IPS-15b (cell line): Measurements from ENCODE around the gene PPP1R3F.

Experiments used
- H3K27me3 ChIP-seq: one replicate; pipeline ENCODE4 v1.6.1; 2013; ENCODE audit warnings: low read length; ENCODE audit not compliant: control insufficient read depth, insufficient read depth
- H3K36me3 ChIP-seq: one replicate; pipeline ENCODE4 v1.6.1; 2013; ENCODE audit warnings: low read length; ENCODE audit not compliant: control insufficient read depth, insufficient read depth
- H3K4me1 ChIP-seq: one replicate; pipeline ENCODE4 v1.6.1; 2013; ENCODE audit warnings: mild to moderate bottlenecking, low read length; ENCODE audit not compliant: control insufficient read depth, insufficient read depth
- H3K4me3 ChIP-seq: one replicate; pipeline ENCODE4 v1.5.1; 2013; ENCODE audit warnings: low read depth, low read length
- H3K9ac ChIP-seq: one replicate; pipeline ENCODE4 v1.6.1; 2013; ENCODE audit warnings: low read depth, mild to moderate bottlenecking, low read length
- H3K9me3 ChIP-seq: one replicate; pipeline ENCODE4 v1.6.1; 2013; ENCODE audit warnings: mild to moderate bottlenecking, low read length; ENCODE audit not compliant: control insufficient read depth, insufficient read depth

Gene PPP1R3F

GRCh38 chrX:49233887-49234555, 35.6 kb upstream of the PPP1R3F start:
- Histone ChIP-seq H3K36me3 (no peaks in the 10 kb centered on the region), H3K27me3 (no peaks in the 10 kb centered on the region), H3K9me3 (no peaks in the 10 kb centered on the region), H3K9ac (no peak overlapping the region), H3K4me3 (no peak overlapping the region), H3K4me1 (no peaks in the 10 kb centered on the region)

- Histone ChIP-seq H3K9ac (no peak overlapping the region), H3K4me3 (no peak overlapping the region), H3K4me1 (no peaks in the 10 kb centered on the region), H3K27me3 (no peaks in the 10 kb centered on the region), H3K36me3 (no peaks in the 10 kb centered on the region), H3K9me3 (no peaks in the 10 kb centered on the region)
These were observed 32.5 kb upstream of the PPP1R3F start for GRCh38 chrX:49237060-49237459.

GRCh38 chrX:49238735-49239134, 30.9 kb upstream of the PPP1R3F start:
- Histone ChIP-seq H3K9me3 (no peaks in the 10 kb centered on the region), H3K4me1 (no peaks in the 10 kb centered on the region), H3K27me3 (no peaks in the 10 kb centered on the region), H3K9ac (no peak overlapping the region), H3K4me3 (no peak overlapping the region), H3K36me3 (peaks cover 3% of the 10 kb centered on the region)

- H3K9ac ChIP-seq = no peak overlapping the region
- no peak overlapping the region for H3K4me3 ChIP-seq
- H3K36me3 ChIP-seq = peaks cover 12% of the 10 kb centered on the region
- no peaks in the 10 kb centered on the region for H3K9me3 ChIP-seq
- no peaks in the 10 kb centered on the region for H3K27me3 ChIP-seq
- no peaks in the 10 kb centered on the region for H3K4me1 ChIP-seq
These were observed 27.0 kb upstream of the PPP1R3F start for GRCh38 chrX:49242545-49243066.

GRCh38 chrX:49243166-49243565, 26.4 kb upstream of the PPP1R3F start:
- no peaks in the 10 kb centered on the region for H3K9me3 ChIP-seq
- H3K4me3 ChIP-seq = no peak overlapping the region
- peaks cover 13% of the 10 kb centered on the region for H3K36me3 ChIP-seq
- H3K27me3 ChIP-seq = no peaks in the 10 kb centered on the region
- no peak overlapping the region for H3K9ac ChIP-seq
- H3K4me1 ChIP-seq = no peaks in the 10 kb centered on the region

- Histone ChIP-seq H3K4me3 (no peak overlapping the region), H3K9me3 (no peaks in the 10 kb centered on the region), H3K9ac (no peak overlapping the region), H3K4me1 (no peaks in the 10 kb centered on the region), H3K36me3 (peaks cover 13% of the 10 kb centered on the region), H3K27me3 (no peaks in the 10 kb centered on the region)
These were observed 25.4 kb upstream of the PPP1R3F start for GRCh38 chrX:49244207-49244606.

- H3K4me3 ChIP-seq = no peak overlapping the region
- no peaks in the 10 kb centered on the region for H3K4me1 ChIP-seq
- peaks cover 13% of the 10 kb centered on the region for H3K36me3 ChIP-seq
- no peaks in the 10 kb centered on the region for H3K9me3 ChIP-seq
- H3K27me3 ChIP-seq = no peaks in the 10 kb centered on the region
- no peak overlapping the region for H3K9ac ChIP-seq
These were observed 23.1 kb upstream of the PPP1R3F start for GRCh38 chrX:49246541-49246940.

GRCh38 chrX:49247346-49247745, 22.2 kb upstream of the PPP1R3F start:
- Histone ChIP-seq H3K27me3 (no peaks in the 10 kb centered on the region), H3K9ac (no peak overlapping the region), H3K4me1 (no peaks in the 10 kb centered on the region), H3K4me3 (no peak overlapping the region), H3K36me3 (peaks cover 13% of the 10 kb centered on the region), H3K9me3 (no peaks in the 10 kb centered on the region)

GRCh38 chrX:49247916-49248811, 21.4 kb upstream of the PPP1R3F start:
- H3K4me1 ChIP-seq = no peaks in the 10 kb centered on the region
- H3K9ac ChIP-seq = no peak overlapping the region
- H3K9me3 ChIP-seq = no peaks in the 10 kb centered on the region
- no peaks in the 10 kb centered on the region for H3K27me3 ChIP-seq
- no peak overlapping the region for H3K4me3 ChIP-seq
- peaks cover 10% of the 10 kb centered on the region for H3K36me3 ChIP-seq

GRCh38 chrX:49249071-49249470, 20.5 kb upstream of the PPP1R3F start:
- Histone ChIP-seq H3K9ac (no peak overlapping the region), H3K4me1 (no peaks in the 10 kb centered on the region), H3K9me3 (no peaks in the 10 kb centered on the region), H3K36me3 (peaks cover 10% of the 10 kb centered on the region), H3K4me3 (no peak overlapping the region), H3K27me3 (no peaks in the 10 kb centered on the region)

GRCh38 chrX:49249616-49250015, 20.0 kb upstream of the PPP1R3F start:
- Histone ChIP-seq H3K9me3 (no peaks in the 10 kb centered on the region), H3K27me3 (no peaks in the 10 kb centered on the region), H3K4me1 (no peaks in the 10 kb centered on the region), H3K4me3 (no peak overlapping the region), H3K9ac (no peak overlapping the region), H3K36me3 (peaks cover 10% of the 10 kb centered on the region)

GRCh38 chrX:49250066-49250465, 19.5 kb upstream of the PPP1R3F start:
- Histone ChIP-seq H3K27me3 (no peaks in the 10 kb centered on the region), H3K9me3 (no peaks in the 10 kb centered on the region), H3K36me3 (peaks cover 10% of the 10 kb centered on the region), H3K4me1 (no peaks in the 10 kb centered on the region), H3K4me3 (no peak overlapping the region), H3K9ac (no peak overlapping the region)
